A549 (cell line): Measurements from ENCODE around the gene DDIT4. TPM values are rescaled to one million over a fixed set of nuclear protein-coding genes. Genes with fewer than 3 reads are reported as not detected.
A peak's percentile ranks its signal among the peaks of the same experiment; 100 is the strongest.

ENCODE experiments used
- ATAC-seq, 2 experiments: fragments of 200-7000 bp in 1 of 2; fragments of >200 bp in 1 of 2; cut with Nextera tagmentation in 1 of 2; cut with Tn5 transposase in 1 of 2; 3 replicates each; pipeline versions ENCODE4 v1.8.0 to v1.9.1; 2018 to 2020; ENCODE audit warnings: mild to moderate bottlenecking in 1 of 2, moderate library complexity in 1 of 2
- CTCF ChIA-PET: fragments of 300-600 bp; sonication (Branson Sonifier 250); formaldehyde crosslinking; extraction: SDS; loops from one replicate; lab custom pipeline; 2021; ENCODE audit warnings: antibody characterized with exemption, inconsistent platforms; lab: Yijun Ruan, JAX
- POLR2A ChIA-PET: fragments of 350-600 bp; formaldehyde crosslinking; extraction: SDS; loops from one replicate; lab custom pipeline; 2021; ENCODE audit warnings: antibody characterized with exemption, inconsistent platforms; lab: Yijun Ruan, JAX
- DNase-seq, 2 experiments: peaks; one replicate each; pipeline versions ENCODE4 v3.0.0 to v3.0.0-alpha.2; 2011 to 2016; ENCODE audit warnings: low read depth in 1 of 2, low spot score in 1 of 2
- FAIRE-seq: peaks from 2 replicates; lab custom pipeline; 2011; peaks lifted over from hg19 to GRCh38; lab: Jason Lieb, UNC
- H3K27ac ChIP-seq, 2 experiments: fragments of >200 bp; sonication (Bioruptor Twin); formaldehyde crosslinking; 3 replicates each; pipeline ENCODE4 v1.5.1; 2016 to 2017
- H3K4me1 ChIP-seq: fragments of >200 bp; sonication (Bioruptor Twin); formaldehyde crosslinking; 3 replicates; pipeline ENCODE4 v1.6.1; 2016
- H3K4me2 ChIP-seq: fragments of >200 bp; sonication (Bioruptor Twin); formaldehyde crosslinking; 3 replicates; pipeline ENCODE4 v1.6.1; 2016
- H3K4me3 ChIP-seq: fragments of >200 bp; sonication (Bioruptor Twin); formaldehyde crosslinking; 3 replicates; pipeline ENCODE4 v1.5.1; 2016
- H3K9me3 ChIP-seq: fragments of >200 bp; sonication (Bioruptor Twin); formaldehyde crosslinking; 3 replicates; pipeline ENCODE4 v1.6.1; 2016
- ATOH8 ChIP-seq: fragments of 250-450 bp; sonication (Bioruptor Pico); IDR thresholded peaks from 2 replicates; pipeline ENCODE4 v1.5.0; 2020; ENCODE audit warnings: low read depth, mild to moderate bottlenecking, moderate library complexity
- BCL3 ChIP-seq: fragments of >200 bp; sonication (Bioruptor Twin); formaldehyde crosslinking; IDR thresholded peaks from 3 replicates; pipeline ENCODE4 v1.6.1; 2016
- CBX2 ChIP-seq: fragments of 200-600 bp; sonication (generic); IDR thresholded peaks from 2 replicates; pipeline ENCODE4 v1.6.1; 2016; ENCODE audit warnings: low read depth, mild to moderate bottlenecking, borderline replicate concordance
- CEBPB ChIP-seq, 2 experiments: fragments of >200 bp in 1 of 2; sonication (Bioruptor Twin) in 1 of 2; formaldehyde crosslinking in 1 of 2; IDR thresholded peaks; 2 replicates each; pipeline ENCODE4 v1.6.1; 2012 to 2016
- CHD2 ChIP-seq: fragments of 150-350 bp; IDR thresholded peaks from 2 replicates; pipeline ENCODE4 v1.6.1; 2014; ENCODE audit warnings: low read length; ENCODE audit not compliant: partially characterized antibody
- CTCF ChIP-seq: fragments of >200 bp; sonication (Bioruptor Twin); formaldehyde crosslinking; IDR thresholded peaks from 3 replicates; pipeline ENCODE4 v1.5.1; 2016
- E2F6 ChIP-seq: IDR thresholded peaks from 2 replicates; pipeline ENCODE4 v1.6.1; 2012; ENCODE audit warnings: low read depth, borderline replicate concordance
- EP300 ChIP-seq, 2 experiments: fragments of >200 bp; sonication (Bioruptor Twin); formaldehyde crosslinking; IDR thresholded peaks; 2 replicates in 1 of 2; 3 replicates in 1 of 2; pipeline ENCODE4 v1.6.1; 2016 to 2017
- ESRRA ChIP-seq: fragments of 150-350 bp; IDR thresholded peaks from 2 replicates; pipeline ENCODE4 v1.6.1; 2014; ENCODE audit warnings: mild to moderate bottlenecking, low read length, borderline replicate concordance
- FOSL2 ChIP-seq, 2 experiments: fragments of 450-650 bp in 1 of 2; fragments of >200 bp in 1 of 2; sonication (Bioruptor Twin) in 1 of 2; formaldehyde crosslinking; IDR thresholded peaks; 2 replicates each; pipeline versions ENCODE4 v1.5.0 to v1.6.1; 2016 to 2020; ENCODE audit warnings: mild to moderate bottlenecking in 1 of 2, moderate library complexity in 1 of 2
- FOXS1 ChIP-seq: fragments of 250-450 bp; sonication (Bioruptor Pico); IDR thresholded peaks from 2 replicates; pipeline ENCODE4 v1.5.0; 2020; ENCODE audit warnings: mild to moderate bottlenecking, moderate library complexity
- HES2 ChIP-seq: fragments of >200 bp; sonication (Bioruptor Twin); formaldehyde crosslinking; IDR thresholded peaks from 2 replicates; pipeline ENCODE4 v1.6.1; 2016
- HEYL ChIP-seq: fragments of 250-450 bp; sonication (Bioruptor Pico); IDR thresholded peaks from 2 replicates; pipeline ENCODE4 v1.8.0; 2021; ENCODE audit warnings: mild to moderate bottlenecking, moderate library complexity
- HMGXB4 ChIP-seq: fragments of 250-450 bp; sonication (Bioruptor Pico); IDR thresholded peaks from 2 replicates; pipeline ENCODE4 v1.5.0; 2021; ENCODE audit warnings: mild to moderate bottlenecking, moderate library complexity, borderline replicate concordance
- JUN ChIP-seq, 2 experiments: fragments of >200 bp; sonication (Bioruptor Twin); formaldehyde crosslinking; IDR thresholded peaks; 2 replicates in 1 of 2; 3 replicates in 1 of 2; pipeline ENCODE4 v1.6.1; 2016 to 2017
- JUNB ChIP-seq: fragments of >200 bp; sonication (Bioruptor Twin); formaldehyde crosslinking; IDR thresholded peaks from 2 replicates; pipeline ENCODE4 v1.6.1; 2016
- KDM1A ChIP-seq: fragments of 200-600 bp; sonication (generic); IDR thresholded peaks from 2 replicates; pipeline ENCODE4 v1.6.1; 2016; ENCODE audit warnings: low read depth, mild to moderate bottlenecking
- NFE2L2 ChIP-seq: fragments of 150-350 bp; conservative IDR thresholded peaks from 2 replicates; pipeline ENCODE4 v1.6.1; 2014; ENCODE audit warnings: low read length
- NR3C1 ChIP-seq: fragments of >200 bp; sonication (Bioruptor Twin); formaldehyde crosslinking; IDR thresholded peaks from 3 replicates; pipeline ENCODE4 v1.6.1; 2017
- PBX3 ChIP-seq: IDR thresholded peaks from 2 replicates; pipeline ENCODE4 v1.6.1; 2012
- POLR2AphosphoS2 ChIP-seq: conservative IDR thresholded peaks from 2 replicates; pipeline ENCODE4 v1.6.1; 2012; ENCODE audit warnings: low read length, improper control_type of control experiment, inconsistent platforms
- RAD21 ChIP-seq, 2 experiments: fragments of >200 bp in 1 of 2; sonication (Bioruptor Twin) in 1 of 2; formaldehyde crosslinking in 1 of 2; IDR thresholded peaks in 1 of 2; conservative IDR thresholded peaks in 1 of 2; 2 replicates in 1 of 2; 3 replicates in 1 of 2; pipeline ENCODE4 v1.6.1; 2012 to 2018; ENCODE audit warnings: inconsistent platforms in 1 of 2
- RCOR1 ChIP-seq: fragments of 150-350 bp; IDR thresholded peaks from 2 replicates; pipeline ENCODE4 v1.6.1; 2014; ENCODE audit warnings: antibody characterized with exemption, low read length, low read depth
- RFX5 ChIP-seq: fragments of 450-650 bp; IDR thresholded peaks from 2 replicates; pipeline ENCODE4 v1.7.1; 2014; ENCODE audit warnings: antibody characterized with exemption, mild to moderate bottlenecking, moderate library complexity
- RNF2 ChIP-seq: fragments of 200-600 bp; sonication (generic); IDR thresholded peaks from 2 replicates; pipeline ENCODE4 v1.6.1; 2016; ENCODE audit warnings: low read depth, mild to moderate bottlenecking, antibody characterized with exemption, moderate library complexity, borderline replicate concordance
- SMC3 ChIP-seq: fragments of >200 bp; sonication (Bioruptor Twin); formaldehyde crosslinking; IDR thresholded peaks from 3 replicates; pipeline ENCODE4 v1.6.1; 2018; ENCODE audit warnings: inconsistent platforms
- SREBF2 ChIP-seq: fragments of 450-650 bp; IDR thresholded peaks from 2 replicates; pipeline ENCODE4 v1.6.1; 2014; ENCODE audit warnings: mild to moderate bottlenecking, moderate library complexity
- TFCP2L1 ChIP-seq: fragments of 250-450 bp; sonication (Bioruptor Pico); IDR thresholded peaks from 2 replicates; pipeline ENCODE4 v1.5.0; 2021; ENCODE audit warnings: mild to moderate bottlenecking
- USF2 ChIP-seq: fragments of 450-650 bp; IDR thresholded peaks from 2 replicates; pipeline ENCODE4 v1.6.1; 2014; ENCODE audit warnings: antibody characterized with exemption
- ZC3H11A ChIP-seq: fragments of 450-650 bp; IDR thresholded peaks from 2 replicates; pipeline ENCODE4 v1.6.1; 2014; ENCODE audit warnings: antibody characterized with exemption, mild to moderate bottlenecking
- WGBS: methylation state at CpG from one replicate; pipeline ENCODE4 v1.1.6; 2017; ENCODE audit errors: missing lambda C conversion rate; 5-methylcytosine and 5-hydroxymethylcytosine counted together
- polyA plus RNA-seq, 4 experiments: library from polyadenylated mRNA; depleted of rRNA in 3 of 4; stranded (reverse); fragments of >200 nt; fragmentation: RNase III in 1 of 4; extraction: RNeasy Plus Mini Kit Qiagen cat#74134 plus additional on column Dnase treatment in 1 of 4; gene quantifications; 2 replicates in 3 of 4; 3 replicates in 1 of 4; pipeline ENCODE4 v1.2.3, GENCODE V29; 2011 to 2017

DDIT4 gene
- polyA plus RNA-seq, 2 of the 4 experiments (the other 2 are of a cell fraction) = 239 to 392 TPM

GRCh38 chr10:72272689-72273409 is 875 bp upstream of the DDIT4 start:
- Histone ChIP-seq H3K4me3 (peak overlapping the region; percentile 67), H3K4me1 (peaks cover 45% of the 10 kb centered on the region), H3K27ac (peak overlapping the region; percentile 97 to 100), H3K4me2 (peak overlapping the region; percentile 75), H3K9me3 (no peaks in the 10 kb centered on the region)
- peak; percentile 86 to 95 for DNase-seq
- CTCF ChIA-PET = interaction anchor here (0.6 to 8.9 kb wide), 17 partner anchors 9 to 146 kb away, joined by 3 to 94 read pairs (median 7); partner anchors contain the start of gene ANAPC16
- under 1% methylated on average over 18 of the region's 28 CpGs for WGBS
- no peak for FAIRE-seq
- POLR2A ChIA-PET = interaction anchor here (0.6 to 6.8 kb wide), 48 partner anchors 8 to 1098 kb away, joined by 3 to 197 read pairs (median 7); partner anchors contain the start of genes ANAPC16, ASCC1, CHST3 and DNAJB12
- peak; percentile 64 to 69 for ATAC-seq
- TF ChIP-seq NR3C1 = no peak
- TF ChIP-seq ATOH8 (CRISPR knock-in tag) = no peak
- peak; percentile 92 to 93 for TF ChIP-seq CEBPB (IDR thresholded peaks at IDR 0.05)
- no peak for TF ChIP-seq HEYL (CRISPR knock-in tag)
- TF ChIP-seq PBX3 = no peak
- no peak for TF ChIP-seq ZC3H11A
- no peak for TF ChIP-seq FOXS1 (CRISPR knock-in tag)
- TF ChIP-seq HMGXB4 (CRISPR knock-in tag) = no peak
- no peak for TF ChIP-seq CTCF
- TF ChIP-seq EP300 (IDR thresholded peaks at IDR 0.05) = peak; percentile 83 to 90; a peak in 3 of 5 replicates
- TF ChIP-seq HES2 = peak; percentile 73
- TF ChIP-seq RCOR1 = no peak
- peak; percentile 52; the same call in 2 of the 3 replicates for TF ChIP-seq SMC3
- TF ChIP-seq RNF2 = no peak
- no peak for TF ChIP-seq CHD2
- peak; percentile 86 to 93; a peak in 4 of 5 replicates for TF ChIP-seq JUN (IDR thresholded peaks at IDR 0.05)
- TF ChIP-seq CBX2 = no peak
- TF ChIP-seq USF2 = no peak
- no peak for TF ChIP-seq POLR2AphosphoS2
- TF ChIP-seq TFCP2L1 (CRISPR knock-in tag) = 0 out of 2 replicates have a peak, but pooled peaks have one; percentile 10
- peak; percentile 17; the same call in 1 of the 2 replicates for TF ChIP-seq RFX5
- no peak for TF ChIP-seq FOSL2 (IDR thresholded peaks at IDR 0.05)
- 0 out of 2 replicates have a peak, but pooled peaks have one; percentile 4 for TF ChIP-seq FOSL2 (CRISPR knock-in tag; IDR thresholded peaks at IDR 0.05)
- peak; percentile 49; the same call in 1 of the 2 replicates for TF ChIP-seq KDM1A
- TF ChIP-seq E2F6 = no peak
- TF ChIP-seq BCL3 = no peak; the same call in 1 of the 3 replicates
- TF ChIP-seq JUNB = 0 out of 2 replicates have a peak, but pooled peaks have one; percentile 31
- no peak for TF ChIP-seq ESRRA
- peak in 1 of 2 experiments; percentile 62; a peak in 3 of 5 replicates for TF ChIP-seq RAD21 (conservative IDR thresholded peaks at IDR 0.05 in 1 of 2, IDR thresholded peaks at IDR 0.05 in 1 of 2)
- TF ChIP-seq NFE2L2 = no peak
- no peak for TF ChIP-seq SREBF2
